NCI-H1694 (cell line): Measurements from ENCODE around the gene PRRT3.
A peak's percentile ranks its signal among the peaks of the same experiment; 100 is the strongest.
"Not testable (repeated sequence)": the region's sequence is repeated elsewhere in the genome, so short reads cannot be mapped to it uniquely, and the experiment has no call there.

Source experiments
- DNase-seq: peaks from one replicate; lab custom pipeline; 2025; lab: John Stamatoyannopoulos, UW

Gene PRRT3

GRCh38 chr3:9947025-9947995, 4.9 kb downstream of the PRRT3 start:
- no peak for DNase-seq

- DNase-seq: peak; percentile 19
These were observed 5.8 kb downstream of the PRRT3 start for GRCh38 chr3:9946112-9947024.

- no peak for DNase-seq
These were observed 6.8 kb downstream of the PRRT3 start for GRCh38 chr3:9945358-9945757.

GRCh38 chr3:9944271-9944670, 7.9 kb downstream of the PRRT3 start:
- no peak for DNase-seq

GRCh38 chr3:9942934-9943690, 9.1 kb downstream of the PRRT3 start:
- DNase-seq: no peak

- DNase-seq: no peak
These were observed 10.0 kb downstream of the PRRT3 start for GRCh38 chr3:9942164-9942563.

GRCh38 chr3:9940746-9941145, 11.5 kb downstream of the PRRT3 start:
- no peak for DNase-seq

- not testable (repeated sequence) for DNase-seq
These were observed 12.3 kb downstream of the PRRT3 start for GRCh38 chr3:9939906-9940305.

GRCh38 chr3:9938966-9939365, 13.2 kb downstream of the PRRT3 start:
- no peak for DNase-seq

GRCh38 chr3:9937486-9938238, 14.5 kb downstream of the PRRT3 start:
- no peak for DNase-seq

- no peak for DNase-seq
These were observed 16.2 kb downstream of the PRRT3 start for GRCh38 chr3:9935966-9936510.

- no peak for DNase-seq
These were observed 17.2 kb downstream of the PRRT3 start for GRCh38 chr3:9934993-9935392.

GRCh38 chr3:9934235-9934621, 18.0 kb downstream of the PRRT3 start:
- no peak for DNase-seq

GRCh38 chr3:9933561-9934234, 18.5 kb downstream of the PRRT3 start, which contains the start of gene CRELD1:
Gene CRELD1, plus strand, starts transcription at chr3:9933834. Its CDS starts 605 bp downstream, at chr3:9934439.
- peak; percentile 44 for DNase-seq

GRCh38 chr3:9932843-9933560, 19.2 kb downstream of the PRRT3 start:
- no peak for DNase-seq

GRCh38 chr3:9932535-9932842, 19.7 kb downstream of the PRRT3 start:
- no peak for DNase-seq

GRCh38 chr3:9930804-9931418, 21.3 kb downstream of the PRRT3 start:
- no peak for DNase-seq

GRCh38 chr3:9928158-9928557, 24.1 kb downstream of the PRRT3 start:
- no peak for DNase-seq
